K562 (cell line): Measurements from ENCODE around the gene SLC2A10. TPM values are rescaled to one million over a fixed set of nuclear protein-coding genes. Genes with fewer than 3 reads are reported as not detected.
A peak's percentile ranks its signal among the peaks of the same experiment; 100 is the strongest.

Source experiments
- BDP1 ChIP-seq: IDR thresholded peaks from 3 replicates; pipeline ENCODE4 v1.6.1; 2011; ENCODE audit not compliant: insufficient read length, insufficient read depth
- CREM ChIP-seq: IDR thresholded peaks from 2 replicates; pipeline ENCODE4 v1.6.1; 2014; ENCODE audit warnings: antibody characterized with exemption, low read depth
- HDAC2 ChIP-seq: fragments of 450-650 bp; IDR thresholded peaks from 2 replicates; pipeline ENCODE4 v1.6.1; 2016; ENCODE audit warnings: mild to moderate bottlenecking
- MCM3 ChIP-seq: fragments of 450-650 bp; IDR thresholded peaks from 2 replicates; pipeline ENCODE4 v1.6.1; 2016
- POLR2B ChIP-seq: fragments of 450-650 bp; IDR thresholded peaks from 2 replicates; pipeline ENCODE4 v1.6.1; 2018; ENCODE audit warnings: low read depth; ENCODE audit not compliant: partially characterized antibody
- POLR3G ChIP-seq: IDR thresholded peaks from 2 replicates; pipeline ENCODE4 v1.6.1; 2011; ENCODE audit not compliant: insufficient read length, insufficient replicate concordance; ENCODE audit errors: extremely low read depth
- TBP ChIP-seq: optimal IDR thresholded peaks from 2 replicates; pipeline ENCODE3; 2011; ENCODE audit warnings: low read depth, low read length, improper control_type of control experiment
- TCF7L2 ChIP-seq: fragments of 150-350 bp; IDR thresholded peaks from 2 replicates; pipeline ENCODE4 v1.6.1; 2016; ENCODE audit warnings: low read depth, mild to moderate bottlenecking, low read length, moderate library complexity
- TRIM24 ChIP-seq, 2 experiments: fragments of 450-650 bp; IDR thresholded peaks; 2 replicates each; pipeline ENCODE4 v1.6.1; 2016
- ZFP1 ChIP-seq: fragments of 450-650 bp; formaldehyde crosslinking; IDR thresholded peaks from 2 replicates; pipeline ENCODE4 v1.4.0; 2020; ENCODE audit warnings: mild to moderate bottlenecking, mixed read lengths
- ZNF239 ChIP-seq: fragments of 250-450 bp; sonication (Bioruptor Pico); IDR thresholded peaks from 2 replicates; pipeline ENCODE4 v1.4.0; 2020; ENCODE audit warnings: mild to moderate bottlenecking
- ZNF41 ChIP-seq: fragments of 250-450 bp; sonication (Bioruptor Pico); conservative IDR thresholded peaks from 2 replicates; pipeline ENCODE4 v1.4.0; 2020; ENCODE audit warnings: mild to moderate bottlenecking
- ZNF586 ChIP-seq: fragments of 450-650 bp; formaldehyde crosslinking; conservative IDR thresholded peaks from 2 replicates; pipeline ENCODE4 v1.4.0; 2020; ENCODE audit warnings: mild to moderate bottlenecking, moderate library complexity
- polyA plus RNA-seq, 8 experiments: library from polyadenylated mRNA; depleted of rRNA in 4 of 8; stranded (reverse) in 5 of 8; unstranded in 3 of 8; fragments of >200 nt; fragmentation: Nextera tagmentation in 2 of 8; fragmentation: Illumina TruSeq in 1 of 8; extraction: Ambion mirVana in 2 of 8; extraction: Trizol in 1 of 8; gene quantifications; 2 replicates each; pipeline versions ENCODE4 v1.2.1 to v1.2.3, GENCODE V29; 2011 to 2014; ENCODE audit warnings: inconsistent platforms in 1 of 8, missing spikeins in 1 of 8
- total RNA-seq, 7 experiments: library from RNA; depleted of rRNA in 6 of 7; stranded (reverse); fragments of >200 nt in 6 of 7; fragmentation: Illumina TruSeq in 2 of 7; extraction: Trizol in 2 of 7; gene quantifications; 2 replicates each; pipeline versions ENCODE4 v1.2.1 to v1.2.3, GENCODE V29; 2011 to 2021; ENCODE audit warnings: low replicate concordance in 1 of 7
- TF ChIP-seq, protein P1 (sequence below): fragments of 450-650 bp; IDR thresholded peaks from 2 replicates; pipeline ENCODE4 v1.6.1; 2016; ENCODE audit warnings: low read depth
- TF ChIP-seq, protein P2 (sequence below), 3 experiments: IDR thresholded peaks in 2 of 3; conservative IDR thresholded peaks in 1 of 3; 2 replicates each; pipeline ENCODE4 v1.5.1; 2011 to 2012; ENCODE audit warnings: low read length in 3 of 3, mild to moderate bottlenecking in 3 of 3, control low read depth in 2 of 3, improper control_type of control experiment in 1 of 3, inconsistent platforms in 1 of 3, low read depth in 1 of 3, mixed read lengths in 1 of 3, moderate library complexity in 1 of 3; ENCODE audit not compliant: insufficient read depth in 2 of 3
- TF ChIP-seq, protein P3 (sequence below): fragments of 450-650 bp; formaldehyde crosslinking; IDR thresholded peaks from 2 replicates; pipeline ENCODE4 v1.4.0; 2020; ENCODE audit warnings: mild to moderate bottlenecking, moderate library complexity

The SLC2A10 gene
- total and polyA plus RNA-seq, 9 of the 15 experiments (the other 6 are each of a cell fraction or from before 2014, with no cell fraction given), result 0.01 to 1.8 (median 0.10) TPM

DNA sequence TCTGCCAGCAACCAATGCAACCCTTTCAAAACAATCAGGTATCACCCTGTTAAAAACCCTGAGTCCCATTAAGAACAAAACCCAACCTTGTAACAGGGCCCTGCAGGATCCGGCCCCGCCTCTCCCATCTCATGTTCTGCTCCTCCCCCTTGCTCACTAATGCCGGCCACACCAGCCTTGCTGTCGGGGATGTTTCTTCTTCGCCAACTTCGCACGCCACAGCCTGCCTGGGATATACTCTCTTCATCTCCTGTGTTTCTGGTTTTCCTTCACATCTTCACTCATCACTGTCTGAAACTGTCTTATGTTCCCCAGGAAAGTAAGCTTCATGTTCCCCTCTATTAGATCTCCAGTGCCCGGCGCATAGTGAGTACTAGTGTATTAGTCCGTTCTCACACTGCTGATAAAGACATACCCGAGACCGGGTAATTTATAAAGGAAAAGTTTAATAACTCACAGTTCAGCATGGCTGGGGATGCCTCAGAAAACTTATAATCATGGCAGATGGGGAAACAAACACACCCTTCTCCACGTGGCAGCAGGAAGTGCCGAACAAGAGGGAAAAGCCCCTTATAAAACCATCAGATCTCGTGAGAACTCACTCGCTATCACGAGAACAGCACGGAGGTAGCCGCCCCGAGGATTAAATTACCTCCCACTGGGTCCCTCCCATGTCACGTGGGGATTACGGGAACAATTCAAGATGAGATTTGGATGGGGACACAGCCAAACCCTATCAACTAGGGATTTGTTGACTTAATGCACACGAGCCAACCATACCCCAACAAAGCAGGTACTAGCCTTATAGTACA, 25.3 kb upstream of the SLC2A10 start (continued):
- TF ChIP-seq, protein P1, sequence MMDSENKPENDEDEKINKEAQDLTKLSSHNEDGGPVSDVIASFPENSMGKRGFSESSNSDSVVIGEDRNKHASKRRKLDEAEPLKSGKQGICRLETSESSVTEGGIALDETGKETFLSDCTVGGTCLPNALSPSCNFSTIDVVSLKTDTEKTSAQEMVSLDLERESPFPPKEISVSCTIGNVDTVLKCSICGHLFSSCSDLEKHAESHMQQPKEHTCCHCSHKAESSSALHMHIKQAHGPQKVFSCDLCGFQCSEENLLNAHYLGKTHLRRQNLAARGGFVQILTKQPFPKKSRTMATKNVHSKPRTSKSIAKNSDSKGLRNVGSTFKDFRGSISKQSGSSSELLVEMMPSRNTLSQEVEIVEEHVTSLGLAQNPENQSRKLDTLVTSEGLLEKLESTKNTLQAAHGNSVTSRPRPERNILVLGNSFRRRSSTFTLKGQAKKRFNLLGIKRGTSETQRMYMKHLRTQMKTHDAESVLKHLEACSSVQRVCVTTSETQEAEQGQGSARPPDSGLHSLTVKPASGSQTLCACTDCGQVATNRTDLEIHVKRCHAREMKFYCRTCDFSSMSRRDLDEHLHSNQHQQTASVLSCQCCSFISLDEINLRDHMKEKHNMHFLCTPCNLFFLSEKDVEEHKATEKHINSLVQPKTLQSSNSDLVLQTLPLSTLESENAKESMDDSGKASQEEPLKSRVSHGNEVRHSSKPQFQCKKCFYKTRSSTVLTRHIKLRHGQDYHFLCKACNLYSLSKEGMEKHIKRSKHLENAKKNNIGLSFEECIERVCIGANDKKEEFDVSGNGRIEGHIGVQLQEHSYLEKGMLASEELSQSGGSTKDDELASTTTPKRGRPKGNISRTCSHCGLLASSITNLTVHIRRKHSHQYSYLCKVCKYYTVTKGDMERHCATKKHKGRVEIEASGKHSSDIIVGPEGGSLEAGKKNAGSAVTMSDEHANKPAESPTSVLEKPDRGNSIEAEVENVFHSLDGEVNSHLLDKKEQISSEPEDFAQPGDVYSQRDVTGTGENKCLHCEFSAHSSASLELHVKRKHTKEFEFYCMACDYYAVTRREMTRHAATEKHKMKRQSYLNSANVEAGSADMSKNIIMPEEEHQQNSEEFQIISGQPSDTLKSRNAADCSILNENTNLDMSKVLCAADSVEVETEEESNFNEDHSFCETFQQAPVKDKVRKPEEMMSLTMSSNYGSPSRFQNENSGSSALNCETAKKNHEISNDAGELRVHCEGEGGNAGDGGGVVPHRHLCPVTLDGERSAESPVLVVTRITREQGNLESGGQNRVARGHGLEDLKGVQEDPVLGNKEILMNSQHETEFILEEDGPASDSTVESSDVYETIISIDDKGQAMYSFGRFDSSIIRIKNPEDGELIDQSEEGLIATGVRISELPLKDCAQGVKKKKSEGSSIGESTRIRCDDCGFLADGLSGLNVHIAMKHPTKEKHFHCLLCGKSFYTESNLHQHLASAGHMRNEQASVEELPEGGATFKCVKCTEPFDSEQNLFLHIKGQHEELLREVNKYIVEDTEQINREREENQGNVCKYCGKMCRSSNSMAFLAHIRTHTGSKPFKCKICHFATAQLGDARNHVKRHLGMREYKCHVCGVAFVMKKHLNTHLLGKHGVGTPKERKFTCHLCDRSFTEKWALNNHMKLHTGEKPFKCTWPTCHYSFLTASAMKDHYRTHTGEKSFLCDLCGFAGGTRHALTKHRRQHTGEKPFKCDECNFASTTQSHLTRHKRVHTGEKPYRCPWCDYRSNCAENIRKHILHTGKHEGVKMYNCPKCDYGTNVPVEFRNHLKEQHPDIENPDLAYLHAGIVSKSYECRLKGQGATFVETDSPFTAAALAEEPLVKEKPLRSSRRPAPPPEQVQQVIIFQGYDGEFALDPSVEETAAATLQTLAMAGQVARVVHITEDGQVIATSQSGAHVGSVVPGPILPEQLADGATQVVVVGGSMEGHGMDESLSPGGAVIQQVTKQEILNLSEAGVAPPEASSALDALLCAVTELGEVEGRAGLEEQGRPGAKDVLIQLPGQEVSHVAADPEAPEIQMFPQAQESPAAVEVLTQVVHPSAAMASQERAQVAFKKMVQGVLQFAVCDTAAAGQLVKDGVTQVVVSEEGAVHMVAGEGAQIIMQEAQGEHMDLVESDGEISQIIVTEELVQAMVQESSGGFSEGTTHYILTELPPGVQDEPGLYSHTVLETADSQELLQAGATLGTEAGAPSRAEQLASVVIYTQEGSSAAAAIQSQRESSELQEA, result no peak
- TF ChIP-seq TRIM24 (IDR thresholded peaks at IDR 0.05) (no peak), MCM3 (no peak), ZNF586 (CRISPR knock-in tag) (no peak), BDP1 (no peak), ZNF239 (CRISPR knock-in tag) (no peak), ZFP1 (no peak), TBP (peak; percentile 91), ZNF41 (CRISPR knock-in tag) (no peak), CREM (no peak), POLR3G (no peak), POLR2B (peak; percentile 84), TCF7L2 (no peak), HDAC2 (peak; percentile 73)
- TF ChIP-seq, protein P2, sequence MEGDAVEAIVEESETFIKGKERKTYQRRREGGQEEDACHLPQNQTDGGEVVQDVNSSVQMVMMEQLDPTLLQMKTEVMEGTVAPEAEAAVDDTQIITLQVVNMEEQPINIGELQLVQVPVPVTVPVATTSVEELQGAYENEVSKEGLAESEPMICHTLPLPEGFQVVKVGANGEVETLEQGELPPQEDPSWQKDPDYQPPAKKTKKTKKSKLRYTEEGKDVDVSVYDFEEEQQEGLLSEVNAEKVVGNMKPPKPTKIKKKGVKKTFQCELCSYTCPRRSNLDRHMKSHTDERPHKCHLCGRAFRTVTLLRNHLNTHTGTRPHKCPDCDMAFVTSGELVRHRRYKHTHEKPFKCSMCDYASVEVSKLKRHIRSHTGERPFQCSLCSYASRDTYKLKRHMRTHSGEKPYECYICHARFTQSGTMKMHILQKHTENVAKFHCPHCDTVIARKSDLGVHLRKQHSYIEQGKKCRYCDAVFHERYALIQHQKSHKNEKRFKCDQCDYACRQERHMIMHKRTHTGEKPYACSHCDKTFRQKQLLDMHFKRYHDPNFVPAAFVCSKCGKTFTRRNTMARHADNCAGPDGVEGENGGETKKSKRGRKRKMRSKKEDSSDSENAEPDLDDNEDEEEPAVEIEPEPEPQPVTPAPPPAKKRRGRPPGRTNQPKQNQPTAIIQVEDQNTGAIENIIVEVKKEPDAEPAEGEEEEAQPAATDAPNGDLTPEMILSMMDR (IDR thresholded peaks at IDR 0.05 in 2 of 3, conservative IDR thresholded peaks at IDR 0.05 in 1 of 3; ENCODE audit: insufficient read depth in 2 of 3, low read depth in 1 of 3, low read length in 3 of 3), result peak in 1 of 3 experiments; percentile 25; a peak in 2 of 6 replicates
- TF ChIP-seq, protein P3, sequence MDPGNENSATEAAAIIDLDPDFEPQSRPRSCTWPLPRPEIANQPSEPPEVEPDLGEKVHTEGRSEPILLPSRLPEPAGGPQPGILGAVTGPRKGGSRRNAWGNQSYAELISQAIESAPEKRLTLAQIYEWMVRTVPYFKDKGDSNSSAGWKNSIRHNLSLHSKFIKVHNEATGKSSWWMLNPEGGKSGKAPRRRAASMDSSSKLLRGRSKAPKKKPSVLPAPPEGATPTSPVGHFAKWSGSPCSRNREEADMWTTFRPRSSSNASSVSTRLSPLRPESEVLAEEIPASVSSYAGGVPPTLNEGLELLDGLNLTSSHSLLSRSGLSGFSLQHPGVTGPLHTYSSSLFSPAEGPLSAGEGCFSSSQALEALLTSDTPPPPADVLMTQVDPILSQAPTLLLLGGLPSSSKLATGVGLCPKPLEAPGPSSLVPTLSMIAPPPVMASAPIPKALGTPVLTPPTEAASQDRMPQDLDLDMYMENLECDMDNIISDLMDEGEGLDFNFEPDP (CRISPR knock-in tag), result no peak
